Epithelial cell of proximal tubule (primary cell): ENCODE data around the gene LTBP4. TPM values are rescaled to one million over a fixed set of nuclear protein-coding genes. Genes with fewer than 3 reads are reported as not detected.

ENCODE experiments used
- DNase-seq: peaks from one replicate; pipeline ENCODE4 v3.0.0-alpha.2; 2011; ENCODE audit warnings: low read depth
- H3K4me3 ChIP-seq: 2 replicates; pipeline ENCODE4 v1.5.1; 2011; ENCODE audit warnings: low read depth, mild to moderate bottlenecking, low read length
- total RNA-seq: library from RNA; depleted of rRNA; stranded (reverse); fragments of >200 nt; gene quantifications from 2 replicates; pipeline ENCODE4 v1.2.3, GENCODE V29; 2015
- TF ChIP-seq, protein P1 (sequence below): conservative IDR thresholded peaks from 2 replicates; pipeline ENCODE4 v1.5.1; 2012; ENCODE audit warnings: low read depth, mild to moderate bottlenecking, low read length

LTBP4 gene
- total RNA-seq, 1 donor from 2014 or later = 149 TPM

DNA sequence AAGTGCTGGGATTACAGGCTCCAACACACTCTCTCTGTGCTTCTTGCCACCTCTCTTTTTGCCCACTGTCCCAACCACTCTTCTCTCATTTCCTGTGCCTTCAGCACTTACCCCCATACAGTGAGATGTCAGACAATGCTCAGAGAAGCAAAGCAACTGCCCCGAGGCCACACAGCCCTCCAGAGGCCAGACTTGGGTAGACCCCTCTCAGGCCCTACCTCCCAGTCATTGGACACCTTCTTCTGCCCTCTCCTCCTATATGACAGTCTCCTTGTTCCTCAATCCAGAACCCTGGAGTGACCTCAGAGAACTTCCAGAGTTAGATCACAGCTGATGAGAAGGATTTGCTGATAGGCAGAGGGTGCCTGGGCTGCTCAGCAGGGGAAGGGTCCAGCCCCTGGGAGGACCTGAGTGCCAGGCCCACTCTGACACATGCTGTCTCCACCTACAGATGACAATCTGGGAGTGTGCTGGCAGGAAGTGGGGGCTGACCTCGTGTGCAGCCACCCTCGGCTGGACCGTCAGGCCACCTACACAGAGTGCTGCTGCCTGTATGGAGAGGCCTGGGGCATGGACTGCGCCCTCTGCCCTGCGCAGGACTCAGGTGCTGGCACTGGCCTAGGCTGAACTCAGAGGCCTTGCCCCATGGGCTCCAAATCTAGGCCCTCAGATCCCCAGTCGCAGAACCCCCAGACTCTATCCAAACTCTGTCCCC lies 24.4 kb downstream of the LTBP4 start:
- no peak for DNase-seq
- TF ChIP-seq, protein P1, sequence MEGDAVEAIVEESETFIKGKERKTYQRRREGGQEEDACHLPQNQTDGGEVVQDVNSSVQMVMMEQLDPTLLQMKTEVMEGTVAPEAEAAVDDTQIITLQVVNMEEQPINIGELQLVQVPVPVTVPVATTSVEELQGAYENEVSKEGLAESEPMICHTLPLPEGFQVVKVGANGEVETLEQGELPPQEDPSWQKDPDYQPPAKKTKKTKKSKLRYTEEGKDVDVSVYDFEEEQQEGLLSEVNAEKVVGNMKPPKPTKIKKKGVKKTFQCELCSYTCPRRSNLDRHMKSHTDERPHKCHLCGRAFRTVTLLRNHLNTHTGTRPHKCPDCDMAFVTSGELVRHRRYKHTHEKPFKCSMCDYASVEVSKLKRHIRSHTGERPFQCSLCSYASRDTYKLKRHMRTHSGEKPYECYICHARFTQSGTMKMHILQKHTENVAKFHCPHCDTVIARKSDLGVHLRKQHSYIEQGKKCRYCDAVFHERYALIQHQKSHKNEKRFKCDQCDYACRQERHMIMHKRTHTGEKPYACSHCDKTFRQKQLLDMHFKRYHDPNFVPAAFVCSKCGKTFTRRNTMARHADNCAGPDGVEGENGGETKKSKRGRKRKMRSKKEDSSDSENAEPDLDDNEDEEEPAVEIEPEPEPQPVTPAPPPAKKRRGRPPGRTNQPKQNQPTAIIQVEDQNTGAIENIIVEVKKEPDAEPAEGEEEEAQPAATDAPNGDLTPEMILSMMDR = no peak
- H3K4me3 ChIP-seq = no peak overlapping the region

DNA sequence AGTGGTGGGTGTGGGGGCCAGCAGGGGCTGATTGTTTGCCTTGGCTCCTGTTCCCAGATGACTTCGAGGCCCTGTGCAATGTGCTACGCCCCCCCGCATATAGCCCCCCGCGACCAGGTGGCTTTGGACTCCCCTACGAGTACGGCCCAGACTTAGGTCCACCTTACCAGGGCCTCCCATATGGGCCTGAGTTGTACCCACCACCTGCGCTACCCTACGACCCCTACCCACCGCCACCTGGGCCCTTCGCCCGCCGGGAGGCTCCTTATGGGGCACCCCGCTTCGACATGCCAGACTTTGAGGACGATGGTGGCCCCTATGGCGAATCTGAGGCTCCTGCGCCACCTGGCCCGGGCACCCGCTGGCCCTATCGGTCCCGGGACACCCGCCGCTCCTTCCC lies 25.7 kb downstream of the LTBP4 start:
- no peak for DNase-seq
- TF ChIP-seq, protein P1 = no peak
- H3K4me3 ChIP-seq = no peak overlapping the region

DNA sequence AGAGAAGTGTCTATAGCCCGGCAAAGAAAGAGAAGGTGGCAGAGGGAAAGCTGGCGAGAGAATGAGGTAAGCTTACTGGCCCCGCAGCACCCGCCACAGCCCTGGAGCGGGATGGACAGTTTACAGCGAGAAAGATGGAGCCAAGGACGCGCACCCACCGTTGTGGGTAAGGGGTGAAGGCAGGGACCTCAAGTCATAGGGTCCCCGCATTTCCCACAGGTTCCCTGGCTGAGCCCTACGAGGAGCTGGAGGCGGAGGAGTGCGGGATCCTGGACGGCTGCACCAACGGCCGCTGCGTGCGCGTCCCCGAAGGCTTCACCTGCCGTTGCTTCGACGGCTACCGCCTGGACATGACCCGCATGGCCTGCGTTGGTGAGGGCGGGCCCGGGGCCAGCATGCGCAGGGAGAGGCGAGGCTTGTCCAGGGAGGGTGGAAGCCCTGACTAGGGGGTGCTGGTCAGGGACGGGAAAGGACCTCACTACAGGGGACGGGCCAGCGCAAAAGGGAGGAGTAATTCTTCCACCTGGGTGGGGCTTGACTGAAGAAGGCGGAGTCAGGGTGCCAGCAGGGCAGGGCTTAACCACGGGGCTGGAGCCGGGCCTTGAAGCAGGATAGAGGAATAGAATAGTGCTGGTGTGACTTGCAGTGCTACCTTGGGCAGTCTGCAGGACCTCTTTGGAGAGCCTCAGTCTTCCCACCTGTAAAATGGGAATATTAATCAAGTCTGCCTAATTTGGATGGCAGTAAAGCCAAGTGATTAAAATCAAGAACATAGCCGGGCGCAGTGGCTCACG lies 26.5 kb downstream of the LTBP4 start:
- TF ChIP-seq, protein P1 = no peak
- H3K4me3 ChIP-seq = no peak overlapping the region
- no peak for DNase-seq

DNA sequence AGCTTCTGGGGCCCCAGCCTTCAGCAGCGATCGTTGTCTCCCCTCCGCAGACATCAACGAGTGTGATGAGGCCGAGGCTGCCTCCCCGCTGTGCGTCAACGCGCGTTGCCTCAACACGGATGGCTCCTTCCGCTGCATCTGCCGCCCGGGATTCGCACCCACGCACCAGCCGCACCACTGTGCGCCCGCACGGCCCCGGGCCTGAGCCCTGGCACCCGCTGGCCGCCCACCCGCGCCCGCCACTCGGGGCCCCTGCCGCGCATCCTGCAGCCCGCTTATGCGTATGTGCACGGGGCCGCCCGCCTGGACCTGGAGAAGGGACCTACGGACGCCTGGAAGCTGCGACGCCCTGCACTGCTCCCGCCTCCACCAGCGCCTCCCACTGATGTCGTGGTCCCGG lies 28.2 kb downstream of the LTBP4 start:
- H3K4me3 ChIP-seq = no peak overlapping the region
- no peak for DNase-seq
- TF ChIP-seq, protein P1 = no peak

DNA sequence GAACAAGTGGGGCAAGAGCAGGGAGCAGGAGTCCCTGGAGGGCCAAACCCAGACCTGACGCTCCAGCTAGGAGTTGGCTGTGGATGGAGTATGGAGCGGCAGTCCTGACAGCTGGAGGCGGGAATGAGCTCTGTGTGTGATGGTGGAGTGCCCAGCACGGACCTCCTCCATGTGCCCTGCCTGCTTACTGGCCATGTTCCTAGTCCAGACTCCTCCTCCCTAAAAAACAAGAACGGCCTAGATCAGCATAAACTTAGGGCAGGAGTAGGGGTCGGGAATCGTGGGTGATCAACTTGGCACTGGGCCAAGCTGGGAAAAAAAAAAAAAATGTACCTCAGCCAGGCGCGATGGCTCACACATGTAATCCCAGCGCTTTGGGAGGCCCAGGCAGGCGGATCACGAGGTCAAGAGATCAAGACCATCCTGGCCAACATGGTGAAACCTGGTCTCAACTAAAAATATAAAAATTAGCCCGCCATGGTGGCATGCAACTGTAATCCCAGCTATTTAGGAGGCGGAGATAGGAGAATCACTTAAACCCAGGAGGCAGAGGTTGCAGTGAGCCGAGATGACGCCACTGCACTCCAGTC lies 29.5 kb downstream of the LTBP4 start:
- no peak overlapping the region for H3K4me3 ChIP-seq
- DNase-seq = no peak
- TF ChIP-seq, protein P1 = no peak

DNA sequence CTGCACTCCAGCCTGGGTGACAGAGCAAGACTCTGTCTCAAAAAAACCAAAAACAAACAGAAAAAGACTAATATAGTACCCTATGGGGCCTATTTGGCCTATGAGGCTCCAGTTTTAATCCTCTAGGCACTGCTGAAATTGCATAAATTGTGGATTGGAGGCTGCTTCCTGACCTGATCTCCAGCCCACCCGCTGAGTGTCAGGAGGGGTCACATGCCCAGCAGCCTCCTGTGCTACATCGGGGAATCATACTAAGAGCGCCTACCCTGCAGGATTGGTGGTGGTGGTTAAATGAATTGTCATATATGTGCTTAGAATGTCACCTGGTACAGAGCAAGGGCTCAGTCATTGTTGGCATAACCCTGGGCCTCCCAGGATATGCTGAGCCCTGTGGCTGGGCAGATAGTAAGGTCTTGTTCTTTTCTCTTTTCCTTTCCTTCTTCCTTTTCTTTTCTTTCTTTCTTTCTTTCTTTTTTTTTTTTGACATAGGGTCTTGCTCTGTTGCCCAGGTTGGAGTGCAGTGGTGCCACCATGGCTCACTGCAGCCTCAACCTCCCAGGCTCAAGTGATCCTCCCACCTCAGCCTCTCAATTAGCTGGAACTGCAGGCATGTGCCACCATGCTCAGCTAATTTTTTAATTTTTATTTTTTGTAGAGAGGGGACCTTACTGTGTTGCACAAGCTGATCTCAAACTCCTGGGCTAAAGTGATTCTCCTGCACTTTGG lies 31.3 kb downstream of the LTBP4 start:
- TF ChIP-seq, protein P1 = no peak
- no peak overlapping the region for H3K4me3 ChIP-seq
- DNase-seq = no peak
